Liver (tissue), 3 donors: ENCODE results near the gene PARD6G.

Experiments used
- EGR1 ChIP-seq, 2 donors: IDR thresholded peaks; 2 replicates each; pipeline ENCODE4 v1.6.1; 2016 to 2018; ENCODE audit warnings: antibody characterized with exemption in 2 of 2, low read depth in 2 of 2
- FOXA1 ChIP-seq: IDR thresholded peaks from 2 replicates; pipeline ENCODE4 v1.6.1; 2016; ENCODE audit warnings: antibody characterized with exemption
- FOXA2 ChIP-seq: IDR thresholded peaks from 2 replicates; pipeline ENCODE4 v1.6.1; 2016; ENCODE audit warnings: antibody characterized with exemption
- GABPA ChIP-seq, 2 donors: IDR thresholded peaks in 1 of 2; conservative IDR thresholded peaks in 1 of 2; 2 replicates each; pipeline ENCODE4 v1.6.1; 2016; ENCODE audit warnings: antibody characterized with exemption in 2 of 2, mild to moderate bottlenecking in 1 of 2, moderate library complexity in 1 of 2
- HNF4G ChIP-seq: IDR thresholded peaks from 2 replicates; pipeline ENCODE4 v1.6.1; 2016; ENCODE audit warnings: antibody characterized with exemption
- JUND ChIP-seq, 2 donors: IDR thresholded peaks; 2 replicates each; pipeline ENCODE4 v1.6.1; 2016; ENCODE audit warnings: antibody characterized with exemption in 2 of 2
- RAD21 ChIP-seq, 2 donors: IDR thresholded peaks; 2 replicates each; pipeline ENCODE4 v1.6.1; 2016; ENCODE audit warnings: antibody characterized with exemption in 2 of 2, mild to moderate bottlenecking in 2 of 2
- SP1 ChIP-seq: IDR thresholded peaks from 2 replicates; pipeline ENCODE4 v1.6.1; 2018; ENCODE audit warnings: antibody characterized with exemption, mild to moderate bottlenecking
- TAF1 ChIP-seq: conservative IDR thresholded peaks from 2 replicates; pipeline ENCODE4 v1.6.1; 2016; ENCODE audit warnings: antibody characterized with exemption, mild to moderate bottlenecking
- YY1 ChIP-seq: IDR thresholded peaks from 2 replicates; pipeline ENCODE4 v1.6.1; 2016; ENCODE audit warnings: antibody characterized with exemption, mild to moderate bottlenecking
- TF ChIP-seq, protein P1 (sequence below): fragments of 150-350 bp; IDR thresholded peaks from 2 replicates; pipeline ENCODE4 v1.5.1; 2017; ENCODE audit warnings: improper control_type of control experiment, low read depth, low read length; ENCODE audit not compliant: missing input control
- TF ChIP-seq, protein P2 (sequence below): IDR thresholded peaks from 2 replicates; pipeline ENCODE4 v1.6.1; 2016; ENCODE audit warnings: antibody characterized with exemption
- TF ChIP-seq, protein P3 (sequence below): IDR thresholded peaks from 2 replicates; pipeline ENCODE4 v1.6.1; 2016; ENCODE audit warnings: antibody characterized with exemption, mild to moderate bottlenecking
- TF ChIP-seq, protein P4 (sequence below): IDR thresholded peaks from 2 replicates; pipeline ENCODE4 v1.6.1; 2016; ENCODE audit warnings: antibody characterized with exemption
- donor health status: healthy.
- donor health status: healthy.

DNA sequence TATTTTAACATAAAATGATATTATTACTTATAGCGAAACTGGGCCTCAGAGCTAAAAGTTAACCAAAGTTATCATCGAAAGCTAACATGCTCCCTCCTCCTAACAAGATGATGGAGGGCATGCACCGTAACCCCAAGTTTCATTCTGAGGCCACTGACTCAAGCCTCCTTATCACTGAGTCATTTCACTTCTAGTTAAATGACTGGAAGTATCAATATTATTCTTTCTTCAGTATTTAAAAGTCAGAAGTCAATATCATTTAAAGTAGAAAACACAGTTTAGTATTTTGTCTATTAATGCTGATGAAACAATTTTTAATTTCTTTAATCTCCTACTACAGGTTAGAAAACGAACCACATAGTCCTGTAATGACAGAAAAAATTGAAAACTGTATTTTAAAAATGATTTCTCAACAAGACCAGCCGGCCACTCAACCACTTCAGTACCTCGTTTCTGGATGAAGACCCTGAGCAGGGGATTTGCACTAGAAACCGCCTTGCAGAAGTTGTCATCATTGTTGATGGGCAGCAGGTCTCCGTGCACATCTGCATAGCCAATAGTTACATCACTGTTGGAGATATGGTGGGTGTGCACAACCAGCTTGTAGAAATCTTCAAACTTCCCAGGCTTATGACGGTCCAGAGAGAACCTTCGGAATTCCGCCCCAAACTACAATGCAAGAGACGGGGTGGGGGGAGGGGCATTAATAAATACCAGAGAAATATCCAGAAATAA lies 44.9 kb downstream of the PARD6G start:
- TF ChIP-seq, protein P1, sequence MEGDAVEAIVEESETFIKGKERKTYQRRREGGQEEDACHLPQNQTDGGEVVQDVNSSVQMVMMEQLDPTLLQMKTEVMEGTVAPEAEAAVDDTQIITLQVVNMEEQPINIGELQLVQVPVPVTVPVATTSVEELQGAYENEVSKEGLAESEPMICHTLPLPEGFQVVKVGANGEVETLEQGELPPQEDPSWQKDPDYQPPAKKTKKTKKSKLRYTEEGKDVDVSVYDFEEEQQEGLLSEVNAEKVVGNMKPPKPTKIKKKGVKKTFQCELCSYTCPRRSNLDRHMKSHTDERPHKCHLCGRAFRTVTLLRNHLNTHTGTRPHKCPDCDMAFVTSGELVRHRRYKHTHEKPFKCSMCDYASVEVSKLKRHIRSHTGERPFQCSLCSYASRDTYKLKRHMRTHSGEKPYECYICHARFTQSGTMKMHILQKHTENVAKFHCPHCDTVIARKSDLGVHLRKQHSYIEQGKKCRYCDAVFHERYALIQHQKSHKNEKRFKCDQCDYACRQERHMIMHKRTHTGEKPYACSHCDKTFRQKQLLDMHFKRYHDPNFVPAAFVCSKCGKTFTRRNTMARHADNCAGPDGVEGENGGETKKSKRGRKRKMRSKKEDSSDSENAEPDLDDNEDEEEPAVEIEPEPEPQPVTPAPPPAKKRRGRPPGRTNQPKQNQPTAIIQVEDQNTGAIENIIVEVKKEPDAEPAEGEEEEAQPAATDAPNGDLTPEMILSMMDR, result no peak
- TF ChIP-seq JUND (IDR thresholded peaks at IDR 0.05) (no peak), EGR1 (IDR thresholded peaks at IDR 0.05; ENCODE audit: low read depth in 2 of 2) (no peak), SP1 (no peak), RAD21 (IDR thresholded peaks at IDR 0.05) (no peak), YY1 (no peak), GABPA (IDR thresholded peaks at IDR 0.05 in 1 of 2, conservative IDR thresholded peaks at IDR 0.05 in 1 of 2) (no peak), TAF1 (no peak), FOXA2 (no peak), FOXA1 (no peak), HNF4G (no peak)
- TF ChIP-seq, protein P2, sequence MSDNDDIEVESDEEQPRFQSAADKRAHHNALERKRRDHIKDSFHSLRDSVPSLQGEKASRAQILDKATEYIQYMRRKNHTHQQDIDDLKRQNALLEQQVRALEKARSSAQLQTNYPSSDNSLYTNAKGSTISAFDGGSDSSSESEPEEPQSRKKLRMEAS, result no peak
- TF ChIP-seq, protein P3, sequence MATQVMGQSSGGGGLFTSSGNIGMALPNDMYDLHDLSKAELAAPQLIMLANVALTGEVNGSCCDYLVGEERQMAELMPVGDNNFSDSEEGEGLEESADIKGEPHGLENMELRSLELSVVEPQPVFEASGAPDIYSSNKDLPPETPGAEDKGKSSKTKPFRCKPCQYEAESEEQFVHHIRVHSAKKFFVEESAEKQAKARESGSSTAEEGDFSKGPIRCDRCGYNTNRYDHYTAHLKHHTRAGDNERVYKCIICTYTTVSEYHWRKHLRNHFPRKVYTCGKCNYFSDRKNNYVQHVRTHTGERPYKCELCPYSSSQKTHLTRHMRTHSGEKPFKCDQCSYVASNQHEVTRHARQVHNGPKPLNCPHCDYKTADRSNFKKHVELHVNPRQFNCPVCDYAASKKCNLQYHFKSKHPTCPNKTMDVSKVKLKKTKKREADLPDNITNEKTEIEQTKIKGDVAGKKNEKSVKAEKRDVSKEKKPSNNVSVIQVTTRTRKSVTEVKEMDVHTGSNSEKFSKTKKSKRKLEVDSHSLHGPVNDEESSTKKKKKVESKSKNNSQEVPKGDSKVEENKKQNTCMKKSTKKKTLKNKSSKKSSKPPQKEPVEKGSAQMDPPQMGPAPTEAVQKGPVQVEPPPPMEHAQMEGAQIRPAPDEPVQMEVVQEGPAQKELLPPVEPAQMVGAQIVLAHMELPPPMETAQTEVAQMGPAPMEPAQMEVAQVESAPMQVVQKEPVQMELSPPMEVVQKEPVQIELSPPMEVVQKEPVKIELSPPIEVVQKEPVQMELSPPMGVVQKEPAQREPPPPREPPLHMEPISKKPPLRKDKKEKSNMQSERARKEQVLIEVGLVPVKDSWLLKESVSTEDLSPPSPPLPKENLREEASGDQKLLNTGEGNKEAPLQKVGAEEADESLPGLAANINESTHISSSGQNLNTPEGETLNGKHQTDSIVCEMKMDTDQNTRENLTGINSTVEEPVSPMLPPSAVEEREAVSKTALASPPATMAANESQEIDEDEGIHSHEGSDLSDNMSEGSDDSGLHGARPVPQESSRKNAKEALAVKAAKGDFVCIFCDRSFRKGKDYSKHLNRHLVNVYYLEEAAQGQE, result no peak
- TF ChIP-seq, protein P4, sequence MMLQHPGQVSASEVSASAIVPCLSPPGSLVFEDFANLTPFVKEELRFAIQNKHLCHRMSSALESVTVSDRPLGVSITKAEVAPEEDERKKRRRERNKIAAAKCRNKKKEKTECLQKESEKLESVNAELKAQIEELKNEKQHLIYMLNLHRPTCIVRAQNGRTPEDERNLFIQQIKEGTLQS, result no peak
